ENCODE measurements around the gene NLGN3.

NLGN3 gene

DNA sequence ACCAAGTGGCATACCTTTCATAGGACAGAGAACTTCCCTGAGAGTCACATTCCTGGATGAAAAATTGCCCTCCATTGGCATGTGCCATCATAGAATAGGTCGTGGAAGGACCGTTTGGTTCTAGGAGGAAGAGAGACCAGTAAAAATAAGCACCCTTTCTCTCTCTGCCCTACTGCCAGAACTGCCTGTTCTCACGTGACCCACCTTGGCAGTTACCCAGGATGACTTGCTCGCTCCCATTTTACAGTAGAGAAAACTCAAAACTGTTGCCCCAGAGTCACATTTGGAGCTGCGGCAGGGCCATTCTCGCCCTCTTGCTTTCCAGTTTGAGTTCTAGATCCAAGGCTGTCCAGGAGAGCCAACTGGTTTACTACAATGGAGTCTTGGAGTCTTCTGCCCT, 1.1 kb upstream of the NLGN3 start:
- H3K4me1 ChIP-seq: no peaks in the 10 kb centered on the region
- DNase-seq (ENCODE audit: low spot score in 2 of 2): no peak
- no peaks in the 10 kb centered on the region for H3K27me3 ChIP-seq (ENCODE audit: low read depth)
- no peaks in the 10 kb centered on the region for H3K9me3 ChIP-seq
- no peak overlapping the region for H3K4me3 ChIP-seq
- in situ Hi-C loops (cut with MboI; ENCODE audit: low sequenced_read_pairs): no loop called here
- H3K36me3 ChIP-seq (replicated peaks): peaks cover 45% of the 10 kb centered on the region

DNA sequence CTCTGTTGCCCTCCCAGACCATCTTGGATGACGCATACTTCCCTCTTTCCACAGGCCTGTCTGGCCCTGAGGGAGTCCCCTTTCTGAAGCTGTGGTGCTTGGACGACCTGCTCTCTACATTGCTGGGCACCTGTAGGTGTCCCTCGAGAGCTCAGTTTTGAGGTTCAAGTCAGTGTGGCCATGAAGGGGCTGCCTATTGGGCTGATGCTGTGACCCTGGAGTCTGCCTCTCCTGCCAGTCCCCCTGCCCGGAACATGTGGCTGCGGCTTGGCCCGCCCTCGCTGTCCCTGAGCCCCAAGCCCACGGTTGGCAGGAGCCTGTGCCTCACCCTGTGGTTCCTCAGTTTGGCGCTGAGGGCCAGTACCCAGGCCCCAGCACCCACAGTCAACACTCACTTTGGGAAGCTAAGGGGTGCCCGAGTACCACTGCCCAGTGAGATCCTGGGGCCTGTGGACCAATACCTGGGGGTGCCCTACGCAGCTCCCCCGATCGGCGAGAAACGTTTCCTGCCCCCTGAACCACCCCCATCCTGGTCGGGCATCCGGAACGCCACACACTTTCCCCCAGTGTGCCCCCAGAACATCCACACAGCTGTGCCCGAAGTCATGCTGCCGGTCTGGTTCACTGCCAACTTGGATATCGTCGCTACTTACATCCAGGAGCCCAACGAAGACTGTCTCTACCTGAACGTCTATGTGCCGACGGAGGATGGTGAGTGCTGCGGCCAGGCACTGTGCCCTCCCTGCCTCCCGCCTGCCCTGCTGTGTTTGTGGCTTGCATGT, 3.0 kb downstream of the NLGN3 start:
- no peaks in the 10 kb centered on the region for H3K9me3 ChIP-seq
- no peak overlapping the region for H3K4me3 ChIP-seq
- H3K4me1 ChIP-seq: no peaks in the 10 kb centered on the region
- H3K36me3 ChIP-seq (replicated peaks): peaks cover 13% of the 10 kb centered on the region
- no peaks in the 10 kb centered on the region for H3K27me3 ChIP-seq (ENCODE audit: low read depth)
- in situ Hi-C loops (cut with MboI; ENCODE audit: low sequenced_read_pairs): no loop called here
- DNase-seq (ENCODE audit: low spot score in 2 of 2): no peak

DNA sequence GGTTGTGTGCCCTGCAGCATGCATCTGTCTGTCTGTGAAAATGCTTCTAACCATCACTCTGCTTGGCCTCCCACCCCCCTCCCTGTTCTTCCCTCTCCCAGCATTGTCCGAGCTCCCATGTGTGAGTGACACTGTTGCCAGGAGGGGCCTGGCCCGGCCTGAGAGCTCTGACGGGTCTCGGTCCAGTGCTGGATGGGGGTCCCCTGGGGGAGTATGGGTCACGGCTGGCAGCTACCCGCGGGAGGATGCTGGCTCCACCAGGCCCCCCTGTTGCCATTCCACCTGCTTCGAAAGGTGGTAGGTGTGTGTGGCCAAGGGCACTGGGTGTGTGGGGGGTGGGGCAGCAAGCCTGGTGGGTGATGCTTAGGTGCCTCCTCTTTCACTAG, 3.6 kb downstream of the NLGN3 start:
- Histone ChIP-seq H3K27me3 (ENCODE audit: low read depth) (no peaks in the 10 kb centered on the region), H3K9me3 (no peaks in the 10 kb centered on the region), H3K4me3 (no peak overlapping the region), H3K4me1 (no peaks in the 10 kb centered on the region), H3K36me3 (replicated peaks) (peaks cover 7% of the 10 kb centered on the region)
- in situ Hi-C loops (cut with MboI; ENCODE audit: low sequenced_read_pairs): no loop called here
- no peak for DNase-seq (ENCODE audit: low spot score in 2 of 2)

DNA sequence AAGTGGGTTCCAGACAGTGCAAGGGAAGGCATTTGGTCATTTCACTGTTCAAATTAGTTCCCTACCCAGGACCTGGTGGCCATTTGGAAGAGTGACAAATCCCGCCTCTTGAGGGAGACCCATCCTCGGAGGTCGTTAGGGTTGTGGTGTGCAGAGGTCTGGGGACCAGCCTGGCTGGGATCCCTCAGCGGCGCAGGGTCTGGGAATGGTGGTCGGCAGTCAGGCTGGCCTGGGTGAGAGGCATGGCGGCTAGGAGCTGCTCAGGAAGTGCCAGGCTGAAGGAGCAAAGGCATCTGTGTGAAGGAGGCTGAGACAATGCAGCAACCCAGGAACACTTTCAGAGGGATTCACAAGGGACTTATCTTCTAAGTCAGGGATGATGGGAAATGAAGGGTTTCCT, 6.7 kb downstream of the NLGN3 start:
- in situ Hi-C loops (cut with MboI; ENCODE audit: low sequenced_read_pairs): no loop called here
- Histone ChIP-seq H3K27me3 (ENCODE audit: low read depth) (no peaks in the 10 kb centered on the region), H3K9me3 (no peaks in the 10 kb centered on the region), H3K4me1 (no peaks in the 10 kb centered on the region), H3K36me3 (replicated peaks) (no peaks in the 10 kb centered on the region), H3K4me3 (no peak overlapping the region)
- no peak for DNase-seq (ENCODE audit: low spot score in 2 of 2)

DNA sequence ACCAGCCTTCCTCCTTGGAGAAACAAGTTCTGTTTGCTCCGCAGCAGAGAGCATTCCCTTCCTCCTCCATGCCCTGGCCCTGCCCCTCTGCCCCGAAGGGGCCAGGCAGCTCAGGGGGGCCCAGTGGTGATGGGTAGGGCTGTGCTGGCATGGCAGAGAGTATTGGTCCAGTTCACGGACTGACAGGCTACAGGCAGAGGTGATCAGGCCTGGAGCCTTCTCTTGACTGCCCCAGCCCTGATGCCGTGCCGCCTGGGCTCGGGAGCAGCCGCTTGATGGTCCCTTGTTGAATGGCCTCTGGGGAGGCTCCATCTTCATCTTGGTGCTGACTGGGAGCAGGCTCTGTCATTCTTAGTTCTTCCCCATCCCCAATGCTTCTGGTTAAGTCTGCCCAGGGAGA, 9.6 kb downstream of the NLGN3 start:
- H3K4me1 ChIP-seq: no peaks in the 10 kb centered on the region
- DNase-seq (ENCODE audit: low spot score in 2 of 2): no peak
- in situ Hi-C loops (cut with MboI; ENCODE audit: low sequenced_read_pairs): no loop called here
- H3K27me3 ChIP-seq (ENCODE audit: low read depth): no peaks in the 10 kb centered on the region
- H3K36me3 ChIP-seq (replicated peaks): no peaks in the 10 kb centered on the region
- H3K4me3 ChIP-seq: no peak overlapping the region
- no peaks in the 10 kb centered on the region for H3K9me3 ChIP-seq

DNA sequence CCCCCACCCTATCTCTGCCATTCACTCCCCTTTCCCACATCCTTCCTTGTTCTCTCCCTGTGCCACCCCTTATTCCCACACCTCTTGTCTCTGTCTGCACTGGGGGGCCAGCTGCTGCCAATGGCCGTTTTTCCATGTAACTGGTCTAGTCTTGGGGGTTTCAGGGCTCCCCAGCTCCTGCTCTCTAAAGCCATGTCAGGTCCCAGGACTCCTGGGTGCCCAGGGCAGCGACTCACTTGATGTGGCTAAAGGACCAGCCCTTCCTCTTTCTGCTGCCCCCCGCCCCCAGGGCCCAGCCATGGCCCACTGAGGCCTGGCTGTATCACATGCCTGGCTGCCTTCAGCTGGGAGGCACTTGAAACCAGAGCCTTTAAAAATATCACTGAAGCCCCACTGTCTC, 10.0 kb downstream of the NLGN3 start:
- no peaks in the 10 kb centered on the region for H3K27me3 ChIP-seq (ENCODE audit: low read depth)
- no peak overlapping the region for H3K4me3 ChIP-seq
- H3K36me3 ChIP-seq (replicated peaks): no peaks in the 10 kb centered on the region
- H3K4me1 ChIP-seq: no peaks in the 10 kb centered on the region
- H3K9me3 ChIP-seq: no peaks in the 10 kb centered on the region
- no peak for DNase-seq (ENCODE audit: low spot score in 2 of 2)
- in situ Hi-C loops (cut with MboI; ENCODE audit: low sequenced_read_pairs): no loop called here

DNA sequence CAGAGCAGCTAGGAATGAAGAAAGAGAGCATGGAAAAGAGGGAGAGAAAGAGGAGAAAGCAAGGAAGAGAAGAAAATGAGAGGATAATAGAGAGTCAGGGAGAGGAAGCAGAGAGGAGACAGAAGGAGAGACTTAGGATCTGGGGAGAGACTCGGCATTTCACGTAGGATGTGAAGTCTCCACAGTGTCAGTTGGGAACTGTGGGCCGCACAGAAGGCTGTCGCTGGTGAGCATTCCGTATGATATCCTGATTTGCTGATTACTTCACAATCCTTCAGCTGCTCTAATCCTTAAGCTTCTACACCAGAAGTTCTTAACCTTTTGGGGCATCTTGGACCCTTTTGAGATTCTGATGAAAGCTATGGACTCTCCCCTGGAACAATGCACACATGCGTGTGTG, 14.0 kb downstream of the NLGN3 start:
- Histone ChIP-seq H3K4me1 (no peaks in the 10 kb centered on the region), H3K9me3 (no peaks in the 10 kb centered on the region), H3K4me3 (no peak overlapping the region), H3K27me3 (ENCODE audit: low read depth) (no peaks in the 10 kb centered on the region), H3K36me3 (replicated peaks) (no peaks in the 10 kb centered on the region)
- in situ Hi-C loops (cut with MboI; ENCODE audit: low sequenced_read_pairs): no loop called here
- no peak for DNase-seq (ENCODE audit: low spot score in 2 of 2)

DNA sequence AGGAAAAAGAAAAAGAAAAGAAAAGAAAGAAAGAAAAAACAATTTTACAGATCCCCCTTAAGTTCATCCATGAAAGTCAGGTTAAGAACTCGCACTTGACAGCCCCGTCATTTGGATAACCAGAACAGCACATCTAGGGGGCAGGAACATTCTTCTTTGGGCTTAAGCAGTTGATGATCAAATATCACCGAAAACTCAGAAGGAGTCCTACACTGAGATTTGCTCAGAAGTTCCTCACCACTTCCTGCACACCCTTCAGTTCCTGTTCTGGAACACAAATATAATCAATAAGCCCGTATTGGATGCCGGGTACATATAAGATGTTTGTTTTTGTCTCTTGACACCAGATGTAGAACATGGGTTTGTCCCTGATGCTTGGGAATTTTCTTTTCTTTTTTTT, 14.7 kb downstream of the NLGN3 start:
- in situ Hi-C loops (cut with MboI; ENCODE audit: low sequenced_read_pairs): no loop called here
- H3K4me1 ChIP-seq: no peaks in the 10 kb centered on the region
- H3K36me3 ChIP-seq (replicated peaks): no peaks in the 10 kb centered on the region
- H3K27me3 ChIP-seq (ENCODE audit: low read depth): no peaks in the 10 kb centered on the region
- H3K9me3 ChIP-seq: no peaks in the 10 kb centered on the region
- no peak for DNase-seq (ENCODE audit: low spot score in 2 of 2)
- H3K4me3 ChIP-seq: no peak overlapping the region

DNA sequence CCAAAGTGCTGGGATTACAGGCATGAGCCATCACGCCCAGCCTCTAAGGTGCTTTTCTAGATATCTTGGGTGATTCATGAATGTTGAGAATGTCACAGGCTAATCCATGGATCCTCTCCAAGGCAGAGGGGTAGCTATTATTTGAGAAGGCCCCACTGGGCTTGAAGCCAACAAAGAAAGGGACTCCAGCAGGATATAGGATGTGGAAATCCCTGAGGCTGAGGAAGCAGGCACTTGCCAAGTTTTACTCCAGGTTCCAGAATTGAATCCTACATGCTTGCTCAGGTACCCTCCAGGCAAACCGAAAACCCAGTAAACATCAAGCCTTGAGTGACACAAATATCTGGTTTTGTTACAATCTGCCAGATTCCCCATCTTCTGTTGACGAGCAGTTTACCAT, 15.8 kb downstream of the NLGN3 start:
- Histone ChIP-seq H3K9me3 (no peaks in the 10 kb centered on the region), H3K36me3 (replicated peaks) (no peaks in the 10 kb centered on the region), H3K27me3 (ENCODE audit: low read depth) (no peaks in the 10 kb centered on the region), H3K4me1 (no peaks in the 10 kb centered on the region), H3K4me3 (no peak overlapping the region)
- in situ Hi-C loops (cut with MboI; ENCODE audit: low sequenced_read_pairs): no loop called here
- DNase-seq (ENCODE audit: low spot score in 2 of 2): no peak

DNA sequence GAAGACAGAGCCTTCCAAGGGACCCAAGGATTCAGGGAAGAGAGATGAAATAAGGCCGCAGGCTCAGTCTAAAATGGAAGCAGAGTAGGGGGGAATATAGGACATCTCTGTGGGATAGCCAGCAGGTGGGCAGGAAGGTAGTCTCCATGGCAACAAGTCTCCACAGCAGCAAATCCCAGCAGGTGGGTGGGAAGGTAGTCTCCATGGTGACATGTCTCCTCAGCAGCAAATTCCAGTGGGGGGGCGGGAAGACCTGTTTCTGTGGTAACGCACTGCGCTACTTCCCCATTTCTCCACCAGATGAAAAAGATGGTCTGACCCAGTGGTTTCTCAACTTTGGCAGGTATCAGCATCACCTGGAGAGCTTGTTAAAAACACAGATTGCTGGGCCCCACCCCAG, 18.3 kb downstream of the NLGN3 start:
- no peak for DNase-seq (ENCODE audit: low spot score in 2 of 2)

DNA sequence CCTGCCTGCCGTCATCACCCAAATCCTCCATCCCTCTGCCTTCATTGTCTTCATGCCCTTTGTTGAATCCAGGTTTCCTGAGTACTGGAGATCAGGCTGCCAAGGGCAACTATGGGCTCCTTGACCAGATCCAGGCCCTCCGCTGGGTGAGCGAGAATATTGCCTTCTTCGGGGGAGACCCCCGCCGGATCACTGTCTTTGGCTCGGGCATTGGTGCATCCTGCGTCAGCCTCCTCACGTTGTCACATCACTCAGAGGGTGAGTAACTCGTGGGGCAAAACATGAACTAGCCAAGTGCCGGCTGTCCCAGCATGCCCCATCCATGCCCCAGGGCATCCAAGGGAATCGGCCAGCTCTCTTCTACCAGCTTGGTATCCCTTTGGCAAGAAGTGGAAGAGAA, 19.4 kb downstream of the NLGN3 start:
- in situ Hi-C loops (cut with MboI; ENCODE audit: low sequenced_read_pairs): no loop called here
- H3K9me3 ChIP-seq: no peaks in the 10 kb centered on the region
- H3K4me1 ChIP-seq: no peaks in the 10 kb centered on the region
- H3K27me3 ChIP-seq (ENCODE audit: low read depth): no peaks in the 10 kb centered on the region
- H3K4me3 ChIP-seq: no peak overlapping the region
- no peaks in the 10 kb centered on the region for H3K36me3 ChIP-seq (replicated peaks)
- no peak for DNase-seq (ENCODE audit: low spot score in 2 of 2)

More for the DNA sequence above, 18.3 kb downstream of the NLGN3 start:
- H3K36me3 ChIP-seq (replicated peaks): no peaks in the 10 kb centered on the region
- H3K4me3 ChIP-seq: no peak overlapping the region
- H3K27me3 ChIP-seq (ENCODE audit: low read depth): no peaks in the 10 kb centered on the region
- in situ Hi-C loops (cut with MboI; ENCODE audit: low sequenced_read_pairs): no loop called here
- H3K4me1 ChIP-seq: no peaks in the 10 kb centered on the region
- H3K9me3 ChIP-seq: no peaks in the 10 kb centered on the region

DNA sequence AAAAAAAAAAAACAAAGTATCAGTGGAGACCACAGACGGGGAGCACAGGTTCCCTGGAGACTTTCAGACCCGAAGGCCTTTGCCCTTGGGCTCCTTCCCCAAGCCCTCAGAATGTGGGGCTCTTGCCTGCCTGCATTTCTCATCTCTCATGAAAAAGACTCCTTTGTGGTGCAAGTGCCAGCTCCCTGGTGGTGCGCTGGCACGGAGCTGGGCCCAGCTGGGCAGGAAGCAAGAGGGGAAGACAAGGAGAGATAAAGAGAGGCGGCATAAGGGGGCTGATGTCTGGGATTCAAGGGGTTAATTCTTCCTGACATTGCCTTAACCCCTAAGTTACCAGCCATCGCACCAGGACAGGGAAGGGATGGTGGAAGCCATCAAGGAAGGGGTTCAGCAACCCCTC, 21.8 kb downstream of the NLGN3 start:
- H3K4me1 ChIP-seq: no peaks in the 10 kb centered on the region
- in situ Hi-C loops (cut with MboI; ENCODE audit: low sequenced_read_pairs): no loop called here
- no peaks in the 10 kb centered on the region for H3K36me3 ChIP-seq (replicated peaks)
- no peaks in the 10 kb centered on the region for H3K9me3 ChIP-seq
- no peaks in the 10 kb centered on the region for H3K27me3 ChIP-seq (ENCODE audit: low read depth)
- no peak for DNase-seq (ENCODE audit: low spot score in 2 of 2)
- no peak overlapping the region for H3K4me3 ChIP-seq

DNA sequence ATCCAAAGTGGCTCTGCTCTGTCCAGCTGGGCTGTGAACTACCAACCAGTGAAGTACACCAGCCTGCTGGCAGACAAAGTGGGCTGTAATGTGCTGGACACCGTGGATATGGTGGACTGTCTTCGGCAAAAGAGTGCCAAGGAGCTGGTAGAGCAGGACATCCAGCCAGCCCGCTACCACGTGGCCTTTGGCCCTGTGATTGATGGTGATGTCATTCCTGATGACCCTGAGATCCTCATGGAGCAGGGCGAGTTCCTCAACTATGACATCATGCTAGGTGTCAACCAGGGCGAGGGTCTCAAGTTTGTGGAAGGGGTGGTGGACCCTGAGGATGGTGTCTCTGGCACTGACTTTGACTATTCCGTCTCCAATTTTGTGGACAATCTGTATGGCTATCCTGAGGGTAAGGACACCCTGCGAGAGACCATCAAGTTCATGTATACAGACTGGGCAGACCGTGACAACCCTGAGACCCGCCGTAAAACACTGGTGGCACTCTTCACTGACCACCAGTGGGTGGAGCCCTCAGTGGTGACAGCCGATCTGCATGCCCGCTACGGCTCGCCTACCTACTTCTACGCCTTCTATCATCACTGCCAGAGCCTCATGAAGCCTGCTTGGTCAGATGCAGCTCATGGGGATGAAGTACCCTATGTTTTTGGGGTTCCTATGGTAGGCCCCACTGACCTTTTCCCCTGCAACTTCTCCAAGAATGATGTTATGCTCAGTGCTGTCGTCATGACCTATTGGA, 22.6 kb downstream of the NLGN3 start:
- Histone ChIP-seq H3K9me3 (no peaks in the 10 kb centered on the region), H3K36me3 (replicated peaks) (no peaks in the 10 kb centered on the region), H3K4me3 (no peak overlapping the region), H3K27me3 (ENCODE audit: low read depth) (no peaks in the 10 kb centered on the region), H3K4me1 (no peaks in the 10 kb centered on the region)
- DNase-seq (ENCODE audit: low spot score in 2 of 2): no peak
- in situ Hi-C loops (cut with MboI; ENCODE audit: low sequenced_read_pairs): no loop called here

DNA sequence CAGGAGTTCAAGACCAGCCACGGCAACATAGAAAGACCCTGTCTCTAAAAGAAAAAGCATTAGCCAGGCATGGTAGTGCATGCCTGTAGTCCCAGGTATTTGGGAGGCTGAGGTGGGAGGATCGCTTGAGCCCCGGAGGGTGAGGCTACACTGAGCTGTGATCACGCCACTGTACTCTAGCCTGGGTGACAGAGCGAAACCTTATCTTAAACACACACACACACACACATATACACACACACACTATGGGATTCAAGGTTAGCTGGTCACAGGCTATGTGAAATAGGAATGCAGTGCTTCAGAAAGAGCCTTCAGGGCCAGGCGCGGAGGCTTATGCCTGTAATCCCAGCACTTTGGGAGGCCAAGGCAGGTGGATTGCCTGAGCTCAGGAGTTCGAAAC, 23.5 kb downstream of the NLGN3 start:
- H3K36me3 ChIP-seq (replicated peaks): no peaks in the 10 kb centered on the region
- H3K4me3 ChIP-seq: no peak overlapping the region
- no peaks in the 10 kb centered on the region for H3K27me3 ChIP-seq (ENCODE audit: low read depth)
- no peak for DNase-seq (ENCODE audit: low spot score in 2 of 2)
- no peaks in the 10 kb centered on the region for H3K9me3 ChIP-seq
- in situ Hi-C loops (cut with MboI; ENCODE audit: low sequenced_read_pairs): no loop called here
- no peaks in the 10 kb centered on the region for H3K4me1 ChIP-seq
